ENCODE measurements around the gene MRPL20.

DNA sequence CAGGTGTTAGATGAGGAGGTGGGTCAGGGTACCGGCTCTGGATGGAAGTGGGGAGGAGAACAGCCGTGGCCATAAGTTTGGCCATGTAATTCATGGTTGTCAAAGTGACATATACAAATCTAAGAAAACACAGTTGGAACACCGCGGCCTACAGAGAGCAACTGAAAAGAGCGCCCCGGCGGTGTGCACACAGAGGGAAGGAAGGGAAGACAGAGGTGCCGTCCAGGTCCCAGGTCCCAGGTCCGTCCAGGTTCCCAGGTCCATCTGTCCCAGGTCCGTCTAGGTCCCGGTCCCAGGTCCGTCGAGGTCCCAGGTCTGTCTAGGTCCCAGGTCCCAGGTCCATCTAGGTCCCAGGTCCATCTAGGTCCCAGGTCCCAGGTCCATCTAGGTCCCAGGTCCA, 4.5 kb upstream of the MRPL20 start:
- TF ChIP-seq CTCF (conservative IDR thresholded peaks at IDR 0.05) (no peak), EZH2 (IDR thresholded peaks at IDR 0.05; ENCODE audit: low read depth) (no peak)

Data from PC-9 (cell line).